Lower leg skin (tissue), 3 donors: ENCODE measurements around the gene RAB15.

ENCODE experiments used
- POLR2A ChIP-seq, 2 donors: fragments of 450-650 bp; IDR thresholded peaks; one replicate each; pipeline ENCODE4 v1.6.1; 2016 to 2017; ENCODE audit warnings: antibody characterized with exemption in 2 of 2, mild to moderate bottlenecking in 1 of 2, moderate library complexity in 1 of 2
- TF ChIP-seq, protein P1 (sequence below), 3 donors: fragments of 450-650 bp; IDR thresholded peaks; one replicate each; pipeline ENCODE4 v1.5.1; 2016; ENCODE audit warnings: antibody characterized with exemption in 3 of 3, mild to moderate bottlenecking in 3 of 3, moderate library complexity in 2 of 3

DNA sequence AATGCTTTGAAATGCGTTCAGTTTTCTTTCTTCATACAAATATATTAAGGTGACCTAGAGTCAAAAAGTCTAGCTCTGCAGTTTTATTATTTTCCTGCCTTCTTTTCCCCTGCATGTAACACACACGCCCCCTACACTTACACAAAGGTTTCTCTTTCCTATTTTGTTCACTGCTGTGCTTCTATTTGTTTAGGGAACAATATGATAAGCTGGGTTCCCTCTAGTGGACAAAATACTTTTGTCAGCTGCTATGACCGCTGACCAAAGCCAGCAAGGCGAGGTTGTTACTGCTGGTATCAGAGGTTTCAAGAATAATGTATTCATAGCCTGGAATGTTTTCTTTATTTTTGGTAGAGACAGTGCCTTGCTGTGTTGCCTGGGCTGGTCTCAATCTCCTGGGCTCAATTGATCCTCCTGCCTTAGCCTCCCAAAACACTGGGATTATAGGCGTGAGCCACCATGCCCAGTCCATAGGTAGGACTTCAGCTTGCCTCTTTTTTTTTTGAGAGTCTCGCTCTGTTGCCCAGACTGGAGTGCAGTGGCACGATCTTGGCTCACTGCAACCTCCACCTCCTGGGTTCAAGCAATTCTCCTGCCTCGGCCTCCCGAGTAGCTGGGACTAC, 47.9 kb upstream of the RAB15 start:
- TF ChIP-seq, protein P1, sequence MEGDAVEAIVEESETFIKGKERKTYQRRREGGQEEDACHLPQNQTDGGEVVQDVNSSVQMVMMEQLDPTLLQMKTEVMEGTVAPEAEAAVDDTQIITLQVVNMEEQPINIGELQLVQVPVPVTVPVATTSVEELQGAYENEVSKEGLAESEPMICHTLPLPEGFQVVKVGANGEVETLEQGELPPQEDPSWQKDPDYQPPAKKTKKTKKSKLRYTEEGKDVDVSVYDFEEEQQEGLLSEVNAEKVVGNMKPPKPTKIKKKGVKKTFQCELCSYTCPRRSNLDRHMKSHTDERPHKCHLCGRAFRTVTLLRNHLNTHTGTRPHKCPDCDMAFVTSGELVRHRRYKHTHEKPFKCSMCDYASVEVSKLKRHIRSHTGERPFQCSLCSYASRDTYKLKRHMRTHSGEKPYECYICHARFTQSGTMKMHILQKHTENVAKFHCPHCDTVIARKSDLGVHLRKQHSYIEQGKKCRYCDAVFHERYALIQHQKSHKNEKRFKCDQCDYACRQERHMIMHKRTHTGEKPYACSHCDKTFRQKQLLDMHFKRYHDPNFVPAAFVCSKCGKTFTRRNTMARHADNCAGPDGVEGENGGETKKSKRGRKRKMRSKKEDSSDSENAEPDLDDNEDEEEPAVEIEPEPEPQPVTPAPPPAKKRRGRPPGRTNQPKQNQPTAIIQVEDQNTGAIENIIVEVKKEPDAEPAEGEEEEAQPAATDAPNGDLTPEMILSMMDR (IDR thresholded peaks at IDR 0.05), result no peak
- no peak for TF ChIP-seq POLR2A (IDR thresholded peaks at IDR 0.05)
